SK-N-SH treated with all-trans-retinoic acid at 6 μM for 48 hours (cell line): Measurements from ENCODE around the gene CDT1.

Experiments
- ARNTL ChIP-seq: fragments of 450-650 bp; formaldehyde crosslinking; IDR thresholded peaks from 2 replicates; pipeline ENCODE4 v1.5.0; 2020; ENCODE audit warnings: low read depth, mild to moderate bottlenecking, moderate library complexity, borderline replicate concordance
- CSDC2 ChIP-seq: fragments of 250-450 bp; sonication (Bioruptor Pico); IDR thresholded peaks from 2 replicates; pipeline ENCODE4 v1.5.0; 2020; ENCODE audit warnings: mild to moderate bottlenecking, moderate library complexity
- ESRRG ChIP-seq: fragments of 250-450 bp; sonication (Bioruptor Pico); IDR thresholded peaks from 2 replicates; pipeline ENCODE4 v1.6.1; 2021; ENCODE audit warnings: mild to moderate bottlenecking
- GLIS3 ChIP-seq: fragments of 250-450 bp; sonication (Bioruptor Pico); IDR thresholded peaks from 2 replicates; pipeline ENCODE4 v1.5.0; 2020; ENCODE audit warnings: mild to moderate bottlenecking, moderate library complexity
- OSR1 ChIP-seq: fragments of 250-450 bp; sonication (Bioruptor Pico); IDR thresholded peaks from 2 replicates; pipeline ENCODE4 v1.8.0; 2022; ENCODE audit warnings: moderate library complexity, mild to moderate bottlenecking, inconsistent platforms
- PATZ1 ChIP-seq: fragments of 250-450 bp; sonication (Bioruptor Pico); IDR thresholded peaks from 2 replicates; pipeline ENCODE4 v1.8.0; 2020; ENCODE audit warnings: mild to moderate bottlenecking, moderate library complexity, borderline replicate concordance
- PPARA ChIP-seq: fragments of 250-450 bp; sonication (Bioruptor Pico); IDR thresholded peaks from 2 replicates; pipeline ENCODE4 v1.5.0; 2020; ENCODE audit warnings: mild to moderate bottlenecking, borderline replicate concordance
- RARB ChIP-seq: fragments of 250-450 bp; sonication (Bioruptor Pico); IDR thresholded peaks from 2 replicates; pipeline ENCODE4 v1.8.0; 2021; ENCODE audit warnings: mild to moderate bottlenecking, moderate library complexity
- TCF4 ChIP-seq: fragments of 250-450 bp; sonication (Bioruptor Pico); IDR thresholded peaks from 2 replicates; pipeline ENCODE4 v1.8.0; 2021; ENCODE audit warnings: mild to moderate bottlenecking, moderate library complexity, borderline replicate concordance
- ZC3H10 ChIP-seq: fragments of 250-450 bp; sonication (Bioruptor Pico); IDR thresholded peaks from 2 replicates; pipeline ENCODE4 v1.5.1; 2021; ENCODE audit warnings: mild to moderate bottlenecking, moderate library complexity
- ZFP3 ChIP-seq: fragments of 250-450 bp; sonication (Bioruptor Pico); IDR thresholded peaks from 2 replicates; pipeline ENCODE4 v1.5.0; 2020; ENCODE audit warnings: mild to moderate bottlenecking, moderate library complexity
- ZFP30 ChIP-seq: fragments of 450-650 bp; formaldehyde crosslinking; IDR thresholded peaks from 2 replicates; pipeline ENCODE4 v1.5.0; 2022; ENCODE audit warnings: mild to moderate bottlenecking, moderate library complexity
- ZNF565 ChIP-seq: fragments of 450-650 bp; formaldehyde crosslinking; conservative IDR thresholded peaks from 2 replicates; pipeline ENCODE4 v1.5.0; 2020; ENCODE audit warnings: low read depth, mild to moderate bottlenecking, moderate library complexity
- ZNF8 ChIP-seq: fragments of 450-650 bp; formaldehyde crosslinking; IDR thresholded peaks from 2 replicates; pipeline ENCODE4 v1.5.0; 2020; ENCODE audit warnings: mild to moderate bottlenecking, moderate library complexity

- no peak for TF ChIP-seq ZC3H10 (CRISPR knock-in tag)
- TF ChIP-seq GLIS3 (CRISPR knock-in tag), result no peak
- TF ChIP-seq TCF4 (CRISPR knock-in tag), result no peak
- TF ChIP-seq PATZ1 (CRISPR knock-in tag), result no peak
- no peak for TF ChIP-seq ARNTL
- no peak for TF ChIP-seq ZFP30 (CRISPR knock-in tag)
- TF ChIP-seq RARB (CRISPR knock-in tag), result no peak
- no peak for TF ChIP-seq ZNF8
- TF ChIP-seq OSR1 (CRISPR knock-in tag), result no peak
- TF ChIP-seq PPARA (CRISPR knock-in tag), result no peak
- TF ChIP-seq ZFP3, result no peak
- no peak for TF ChIP-seq CSDC2 (CRISPR knock-in tag)
- TF ChIP-seq ZNF565, result no peak
- no peak for TF ChIP-seq ESRRG (CRISPR knock-in tag)
Measured at GRCh38 chr16:88810166-88810911, 6.8 kb downstream of the CDT1 start.
